BLaER1 treated with 17β-estradiol and CSF1 and Interleukin-3, amounts not matched to agents 10 nM and 100 nM (cell line): Measurements from ENCODE around the gene GCK.

Experiments used
- H3K27ac ChIP-seq, 11 experiments: shearing (Covaris generic); formaldehyde crosslinking; 2 replicates each; pipeline ENCODE4 v1.8.1; 2022
- H3K27me3 ChIP-seq, 11 experiments: shearing (Covaris generic); formaldehyde crosslinking; 2 replicates each; pipeline ENCODE4 v1.8.1; 2022
- H3K36me3 ChIP-seq, 11 experiments: shearing (Covaris generic); formaldehyde crosslinking; 2 replicates each; pipeline ENCODE4 v1.8.1; 2022
- H3K4me1 ChIP-seq, 10 experiments: shearing (Covaris generic); formaldehyde crosslinking; 2 replicates each; pipeline ENCODE4 v1.8.1; 2022
- H3K4me2 ChIP-seq, 11 experiments: shearing (Covaris generic); formaldehyde crosslinking; 2 replicates each; pipeline ENCODE4 v1.8.1; 2022
- H3K4me3 ChIP-seq, 10 experiments: shearing (Covaris generic); formaldehyde crosslinking; 2 replicates each; pipeline ENCODE4 v1.8.1; 2022
- H3K9ac ChIP-seq, 11 experiments: shearing (Covaris generic); formaldehyde crosslinking; 2 replicates each; pipeline ENCODE4 v1.8.1; 2022
- H3K9me3 ChIP-seq, 11 experiments: shearing (Covaris generic); formaldehyde crosslinking; replicated peaks in 1 of 11; 2 replicates each; pipeline ENCODE4 v1.8.1; 2022
- H4K20me1 ChIP-seq, 11 experiments: shearing (Covaris generic); formaldehyde crosslinking; 2 replicates each; pipeline ENCODE4 v1.8.1; 2022
- Cebpa-rat ChIP-seq, 11 experiments: shearing (Covaris generic); IDR thresholded peaks; 2 replicates each; pipeline ENCODE4 v1.8.1; 2022

The GCK gene

DNA sequence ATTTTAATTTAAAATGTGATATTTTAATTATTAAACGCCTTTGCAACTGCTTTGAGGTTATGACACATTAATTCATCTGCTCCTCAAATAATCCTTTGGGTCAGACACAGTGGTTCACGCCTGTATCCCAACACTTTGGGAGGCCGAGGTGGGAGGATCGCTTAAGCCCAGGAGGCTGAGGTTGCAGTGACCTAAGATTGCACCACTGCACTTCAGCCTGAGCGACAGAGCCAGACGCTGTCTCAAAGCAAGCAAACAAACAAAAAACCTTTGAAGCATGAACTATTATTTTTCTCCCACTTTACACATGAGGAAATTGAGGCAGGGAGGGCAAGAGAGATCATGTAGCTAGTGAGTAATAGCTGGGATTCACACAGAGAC lies 64.4 kb downstream of the GCK start:
- Histone ChIP-seq H3K27ac (no peak overlapping the region; a peak in 1 of 22 replicates), H3K9me3 (no peaks in the 10 kb centered on the region), H4K20me1 (peaks cover 0 to 6% (median 3%) of the 10 kb centered on the region in 11 experiments; a peak in 9 of 22 replicates), H3K27me3 (no peaks in the 10 kb centered on the region), H3K9ac (peak overlapping the region in 1 of 11 experiments; percentile 26; a peak in 1 of 22 replicates), H3K4me3 (no peak overlapping the region), H3K4me1 (peaks cover 62 to 88% (median 78%) of the 10 kb centered on the region in 10 experiments), H3K36me3 (peaks cover 20 to 25% (median 24%) of the 10 kb centered on the region in 11 experiments), H3K4me2 (peak overlapping the region in 5 of 11 experiments; percentile 27 to 97 (median 93); a peak in 8 of 22 replicates)
- TF ChIP-seq Cebpa-rat (IDR thresholded peaks at IDR 0.05), result no peak

DNA sequence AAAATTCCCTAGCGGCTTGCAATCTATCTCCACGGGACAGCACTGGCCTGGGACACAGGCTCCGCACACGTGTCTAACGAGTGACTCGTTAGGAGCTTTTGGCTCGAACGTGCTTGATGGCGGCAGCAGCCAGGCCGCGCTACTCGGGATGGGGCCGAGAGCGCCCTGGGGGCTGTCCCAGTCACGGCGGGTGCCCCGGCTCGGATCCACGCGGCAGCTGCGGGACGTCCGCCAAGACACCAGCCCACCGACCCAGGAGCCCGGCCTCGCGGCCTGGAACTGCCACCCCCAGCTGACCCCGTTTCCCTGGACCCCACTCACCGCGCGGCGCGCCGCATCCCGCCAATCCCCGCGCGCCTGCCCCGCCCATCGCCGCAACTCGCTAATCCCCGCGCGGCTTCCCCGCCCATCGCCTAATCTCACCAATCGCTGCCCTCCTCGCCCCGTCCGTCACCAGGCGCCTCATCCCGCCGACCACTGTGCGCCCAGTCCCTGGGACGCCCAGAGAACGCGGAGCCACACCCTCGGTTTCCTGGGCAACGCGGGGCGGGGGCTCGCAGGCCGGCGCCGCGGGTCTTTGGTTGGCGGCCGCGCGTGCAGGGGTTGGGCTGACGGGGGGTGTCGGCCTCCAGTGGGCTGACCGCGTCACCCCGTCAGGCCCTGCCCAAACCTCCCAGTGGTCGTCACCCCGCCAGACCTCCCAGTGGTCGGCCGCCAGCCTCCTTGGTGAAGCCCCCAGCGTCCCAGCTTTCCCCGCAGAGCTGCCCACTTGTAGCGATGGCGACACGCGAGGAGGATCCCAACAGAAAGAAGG lies 65.8 kb downstream of the GCK start, which contains the start of gene POLD2:
Gene POLD2, minus strand, starts transcription at position 359 of the 814 bp plus-strand sequence. CDS start 1,495 bp downstream, outside the sequence.
- Histone ChIP-seq H3K9me3 (no peaks in the 10 kb centered on the region), H3K27ac (peak within 1 kb of the TSS; percentile 65 to 93 (median 87); a peak in 21 of 22 replicates), H3K36me3 (peaks cover 29 to 36% (median 34%) of the 10 kb centered on the region in 11 experiments), H3K4me3 (peak within 1 kb of the TSS; percentile 63 to 88 (median 76)), H3K27me3 (no peaks in the 10 kb centered on the region), H3K4me2 (peak within 1 kb of the TSS; percentile 89 to 98 (median 95)), H4K20me1 (peaks cover 0 to 16% (median 11%) of the 10 kb centered on the region in 11 experiments; a peak in 11 of 22 replicates), H3K4me1 (peaks cover 53 to 81% (median 69%) of the 10 kb centered on the region in 10 experiments), H3K9ac (peak within 1 kb of the TSS; percentile 78 to 94 (median 87))
- no peak for TF ChIP-seq Cebpa-rat (IDR thresholded peaks at IDR 0.05)

DNA sequence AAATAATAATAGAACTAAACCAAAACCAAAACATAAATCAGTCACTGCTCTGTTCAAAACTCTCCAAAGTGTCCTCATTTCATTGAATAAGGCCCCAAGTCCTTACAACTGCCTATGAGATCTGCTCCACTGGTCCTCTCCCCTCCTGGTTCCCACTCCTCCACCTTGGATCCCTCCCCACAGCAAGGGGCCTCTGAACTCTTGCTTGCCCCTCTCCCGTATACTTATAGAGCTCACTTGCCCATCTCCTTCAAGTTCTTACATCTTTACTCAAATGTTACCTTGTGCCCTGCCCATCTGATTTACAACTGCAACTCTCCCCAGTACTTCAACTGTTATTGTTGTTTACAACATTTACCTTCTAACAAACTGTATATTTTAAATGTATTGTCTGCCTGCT lies 66.7 kb downstream of the GCK start:
- peaks cover 37 to 44% (median 42%) of the 10 kb centered on the region in 11 experiments for H3K36me3 ChIP-seq
- no peaks in the 10 kb centered on the region for H3K27me3 ChIP-seq
- peak overlapping the region; percentile 85 to 98 (median 94) for H3K4me2 ChIP-seq
- peaks cover 44 to 72% (median 61%) of the 10 kb centered on the region in 10 experiments for H3K4me1 ChIP-seq
- H4K20me1 ChIP-seq, result peaks cover 0 to 25% (median 19%) of the 10 kb centered on the region in 11 experiments; a peak in 14 of 22 replicates
- H3K27ac ChIP-seq, result peak overlapping the region in 10 of 11 experiments; percentile 75 to 93 (median 87); a peak in 20 of 22 replicates
- peak overlapping the region; percentile 78 to 94 (median 87) for H3K9ac ChIP-seq
- peak overlapping the region; percentile 63 to 88 (median 76) for H3K4me3 ChIP-seq
- H3K9me3 ChIP-seq, result no peaks in the 10 kb centered on the region
- no peak for TF ChIP-seq Cebpa-rat (IDR thresholded peaks at IDR 0.05)

DNA sequence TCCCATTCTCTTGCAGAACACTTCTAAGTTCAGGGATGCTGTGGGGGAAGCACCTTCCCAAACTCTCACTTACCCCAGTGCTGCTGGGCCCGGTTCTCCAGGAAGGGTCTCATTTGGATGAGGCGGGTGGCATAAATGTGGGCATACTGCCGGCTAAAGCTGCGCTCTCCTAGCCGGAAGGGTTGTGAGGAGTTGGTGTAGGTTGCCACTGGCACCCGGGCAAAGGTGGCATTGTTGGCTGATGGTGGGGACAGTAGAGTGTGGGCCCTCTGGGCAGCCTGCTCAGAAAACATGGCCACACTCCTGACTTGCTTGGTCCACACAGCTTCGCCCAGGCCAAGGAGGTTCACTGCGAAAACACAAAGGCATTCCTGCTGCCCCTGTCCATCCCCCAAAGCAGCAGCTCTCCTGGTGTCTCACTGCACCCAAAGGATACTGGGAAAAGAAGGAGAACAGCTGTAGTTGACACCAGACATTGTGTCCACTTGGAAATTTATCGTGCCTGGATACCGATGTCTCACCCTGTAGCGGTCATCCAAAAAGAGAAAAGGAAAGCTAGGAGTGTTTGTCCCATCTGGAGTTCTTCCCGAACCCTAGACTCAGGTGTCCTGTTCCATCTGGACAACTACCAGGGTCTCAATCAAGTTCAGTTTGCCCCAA lies 67.3 kb downstream of the GCK start:
- TF ChIP-seq Cebpa-rat (IDR thresholded peaks at IDR 0.05), result no peak
- Histone ChIP-seq H3K4me3 (peak overlapping the region in 9 of 10 experiments; percentile 63 to 88 (median 77); a peak in 17 of 20 replicates), H3K27me3 (no peaks in the 10 kb centered on the region), H3K27ac (peak overlapping the region in 8 of 11 experiments; percentile 21 to 93 (median 86); a peak in 12 of 22 replicates), H3K4me1 (peaks cover 38 to 66% (median 54%) of the 10 kb centered on the region in 10 experiments), H3K4me2 (peak overlapping the region; percentile 85 to 98 (median 94)), H4K20me1 (peaks cover 0 to 31% (median 25%) of the 10 kb centered on the region in 11 experiments; a peak in 17 of 22 replicates), H3K36me3 (peaks cover 43 to 51% (median 49%) of the 10 kb centered on the region in 11 experiments), H3K9ac (peak overlapping the region; percentile 78 to 94 (median 87); a peak in 19 of 22 replicates), H3K9me3 (no peaks in the 10 kb centered on the region)

DNA sequence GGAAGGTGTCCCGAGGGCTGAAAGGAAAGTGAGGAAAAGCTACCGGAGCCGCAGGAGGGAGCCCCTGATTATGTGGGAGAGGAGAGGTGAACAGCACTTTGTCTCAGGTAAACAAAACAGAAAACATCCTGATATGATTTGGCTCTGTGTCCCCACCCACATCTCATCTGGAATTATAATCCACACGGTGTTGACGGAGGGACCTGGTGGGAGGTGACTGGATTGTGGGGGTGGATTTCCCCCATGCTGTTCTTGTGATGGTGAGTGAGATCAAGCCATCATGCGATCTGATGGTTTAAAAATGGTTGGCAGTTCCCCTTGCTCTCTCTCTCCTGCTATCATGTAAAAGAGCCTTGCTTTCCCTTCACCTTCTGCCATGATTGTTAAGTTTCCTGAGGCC lies 68.8 kb downstream of the GCK start:
- Histone ChIP-seq H3K36me3 (peaks cover 57 to 66% (median 63%) of the 10 kb centered on the region in 11 experiments), H3K27ac (no peak overlapping the region), H3K4me3 (no peak overlapping the region), H3K4me2 (peak overlapping the region in 5 of 11 experiments; percentile 26 to 98 (median 85); a peak in 6 of 22 replicates), H3K4me1 (peaks cover 32 to 54% (median 49%) of the 10 kb centered on the region in 10 experiments), H4K20me1 (peaks cover 0 to 46% (median 40%) of the 10 kb centered on the region in 11 experiments; a peak in 18 of 22 replicates), H3K9ac (peak overlapping the region in 2 of 11 experiments; percentile 1 to 11; a peak in 1 of 22 replicates), H3K27me3 (no peaks in the 10 kb centered on the region), H3K9me3 (no peaks in the 10 kb centered on the region)
- no peak for TF ChIP-seq Cebpa-rat (IDR thresholded peaks at IDR 0.05)

DNA sequence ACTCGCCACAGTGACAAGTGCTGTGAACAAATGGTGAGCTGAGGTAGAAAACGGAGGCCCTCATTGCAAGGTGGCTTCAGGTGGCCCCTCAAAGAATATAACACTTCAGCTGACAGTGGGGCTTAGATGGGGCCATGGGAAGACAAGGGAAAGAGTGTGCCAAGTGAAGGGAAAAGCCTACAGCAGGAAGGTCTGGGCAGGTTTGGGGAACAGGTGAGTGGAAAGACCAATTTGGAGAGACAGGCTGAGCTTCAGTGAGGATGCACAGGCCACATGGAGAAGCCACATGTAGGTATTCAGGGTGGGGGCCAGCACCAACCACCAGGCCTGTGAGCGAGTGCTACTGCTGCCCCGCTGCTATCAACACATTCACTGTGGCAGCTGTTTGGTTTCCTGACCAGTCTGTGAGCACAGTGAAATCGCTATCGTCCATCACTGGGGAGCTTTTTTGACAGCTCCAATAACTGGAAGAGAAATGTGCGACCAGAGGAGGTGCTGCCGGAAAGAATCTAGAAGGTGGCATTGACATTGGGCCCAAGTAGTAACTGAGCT lies 69.3 kb downstream of the GCK start:
- no peak overlapping the region for H3K4me3 ChIP-seq
- peaks cover 32 to 51% (median 47%) of the 10 kb centered on the region in 10 experiments for H3K4me1 ChIP-seq
- TF ChIP-seq Cebpa-rat (IDR thresholded peaks at IDR 0.05), result no peak
- peaks cover 62 to 71% (median 68%) of the 10 kb centered on the region in 11 experiments for H3K36me3 ChIP-seq
- no peaks in the 10 kb centered on the region for H3K9me3 ChIP-seq
- peak overlapping the region in 3 of 11 experiments; percentile 1 to 18 (median 11); a peak in 3 of 22 replicates for H3K9ac ChIP-seq
- H3K27ac ChIP-seq, result no peak overlapping the region
- H4K20me1 ChIP-seq, result peaks cover 0 to 51% (median 45%) of the 10 kb centered on the region in 11 experiments; a peak in 18 of 22 replicates
- H3K4me2 ChIP-seq, result peak overlapping the region in 6 of 11 experiments; percentile 8 to 34 (median 17); a peak in 6 of 22 replicates
- H3K27me3 ChIP-seq, result no peaks in the 10 kb centered on the region

DNA sequence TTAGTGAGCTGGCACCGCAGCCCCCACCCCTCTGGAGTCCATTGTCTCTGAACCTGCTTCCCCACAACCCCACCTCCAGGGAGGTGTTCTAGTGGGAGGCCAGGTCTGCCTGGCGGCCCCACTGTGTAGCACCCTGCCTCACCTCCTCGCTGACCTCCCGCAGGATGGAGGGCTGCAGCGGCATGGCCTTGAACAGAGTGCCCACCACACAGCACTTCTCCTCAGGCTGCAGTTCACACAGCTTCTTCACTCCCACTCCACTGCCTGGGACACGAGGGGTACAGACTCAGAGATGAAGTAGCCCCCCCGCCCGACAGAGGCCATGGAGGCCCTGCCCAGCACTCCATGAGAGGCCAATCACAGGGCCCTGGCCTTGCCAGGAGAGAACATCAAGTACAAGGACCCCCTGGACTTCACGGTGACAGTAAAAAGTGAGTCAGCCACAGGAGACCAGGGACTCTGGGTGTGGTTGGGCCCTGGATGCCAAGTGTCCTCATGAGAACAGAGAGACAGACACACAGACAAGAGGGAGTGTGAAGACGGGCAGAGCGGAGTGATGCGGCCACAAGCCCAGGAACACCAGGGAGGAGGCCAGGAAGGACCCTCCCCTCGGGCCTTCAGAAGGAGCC lies 71.3 kb downstream of the GCK start:
- Histone ChIP-seq H3K4me1 (peaks cover 26 to 39% (median 35%) of the 10 kb centered on the region in 10 experiments), H3K27me3 (no peaks in the 10 kb centered on the region), H4K20me1 (peaks cover 0 to 69% (median 61%) of the 10 kb centered on the region in 11 experiments; a peak in 18 of 22 replicates), H3K36me3 (peaks cover 79 to 90% (median 86%) of the 10 kb centered on the region in 11 experiments), H3K4me3 (no peak overlapping the region), H3K9me3 (no peaks in the 10 kb centered on the region), H3K9ac (peak overlapping the region in 3 of 11 experiments; percentile 9 to 19 (median 16); a peak in 2 of 22 replicates), H3K4me2 (no peak overlapping the region), H3K27ac (no peak overlapping the region)
- no peak for TF ChIP-seq Cebpa-rat (IDR thresholded peaks at IDR 0.05)
